ENCODE measurements around the gene TBR1. TPM values are rescaled to one million over a fixed set of nuclear protein-coding genes. Genes with fewer than 3 reads are reported as not detected.

The TBR1 gene
- total and polyA plus RNA-seq, 3 experiments from 2014 or later, result not detected

DNA sequence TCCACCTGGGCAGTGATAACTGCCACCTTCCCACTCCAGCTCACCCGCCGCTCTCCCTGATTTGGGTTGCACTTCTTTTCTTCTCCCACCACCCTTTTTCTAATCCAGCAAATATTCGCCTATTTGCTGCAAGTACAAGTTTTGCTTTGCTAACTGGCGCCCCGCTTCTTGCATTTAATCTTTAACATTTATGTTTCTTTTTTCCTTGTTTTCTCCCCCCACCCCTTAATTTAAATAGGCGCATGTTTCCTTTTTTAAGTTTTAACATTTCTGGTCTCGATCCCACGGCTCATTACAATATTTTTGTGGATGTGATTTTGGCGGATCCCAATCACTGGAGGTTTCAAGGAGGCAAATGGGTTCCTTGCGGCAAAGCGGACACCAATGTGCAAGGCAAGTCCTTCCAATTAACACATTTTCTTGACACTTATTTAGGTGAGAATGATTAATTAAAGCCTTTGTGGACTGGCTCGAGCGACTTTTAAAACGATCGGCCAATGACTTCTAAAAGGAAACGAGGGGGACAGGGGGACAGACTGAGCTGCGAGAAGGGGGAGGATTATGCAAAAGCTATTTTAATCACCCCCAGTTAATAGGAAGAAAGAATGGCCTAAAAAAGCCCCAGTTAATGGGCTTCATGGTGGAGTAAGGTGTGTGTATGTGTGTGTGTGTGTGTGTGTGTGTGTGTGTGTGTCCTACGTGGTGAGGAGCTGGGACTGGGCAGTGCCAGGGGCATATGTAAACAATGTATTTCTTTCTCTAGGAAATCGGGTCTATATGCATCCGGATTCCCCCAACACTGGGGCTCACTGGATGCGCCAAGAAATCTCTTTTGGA lies 1.6 kb downstream of the TBR1 start:
- H3K9me3 Mint-ChIP-seq, result peaks cover 0 to 5% (median 0%) of the 10 kb centered on the region in 5 donors
- H3K36me3 Mint-ChIP-seq, result no peaks in the 10 kb centered on the region
- no peak overlapping the region for H3K27ac ChIP-seq (ENCODE audit: low read depth, low read length)
- no peaks in the 10 kb centered on the region for H3K9me3 ChIP-seq (ENCODE audit: low read length)
- H3K27ac Mint-ChIP-seq, result peak overlapping the region in 1 of 8 donors; percentile 11
- H3K4me1 Mint-ChIP-seq, result peaks cover 39 to 58% (median 55%) of the 10 kb centered on the region in 3 donors
- peaks cover 69% of the 10 kb centered on the region for H3K27me3 ChIP-seq (ENCODE audit: insufficient read depth, low read length, poor library complexity, severe bottlenecking)
- ChIA-PET CTCF (no interaction called here), POLR2A (no interaction called here)
- DNase-seq, result no peak
- H3K36me3 ChIP-seq (ENCODE audit: insufficient read depth, low read length), result no peaks in the 10 kb centered on the region
- peaks cover 69 to 87% of the 10 kb centered on the region in 2 donors for H3K27me3 Mint-ChIP-seq
- H3K4me3 ChIP-seq (ENCODE audit: low read length), result no peak overlapping the region
- H3K4me1 ChIP-seq (ENCODE audit: insufficient read depth, low read length), result peaks cover 27% of the 10 kb centered on the region
- H3K4me3 Mint-ChIP-seq, result peak overlapping the region in 5 of 7 donors; percentile 10 to 83 (median 56)

DNA sequence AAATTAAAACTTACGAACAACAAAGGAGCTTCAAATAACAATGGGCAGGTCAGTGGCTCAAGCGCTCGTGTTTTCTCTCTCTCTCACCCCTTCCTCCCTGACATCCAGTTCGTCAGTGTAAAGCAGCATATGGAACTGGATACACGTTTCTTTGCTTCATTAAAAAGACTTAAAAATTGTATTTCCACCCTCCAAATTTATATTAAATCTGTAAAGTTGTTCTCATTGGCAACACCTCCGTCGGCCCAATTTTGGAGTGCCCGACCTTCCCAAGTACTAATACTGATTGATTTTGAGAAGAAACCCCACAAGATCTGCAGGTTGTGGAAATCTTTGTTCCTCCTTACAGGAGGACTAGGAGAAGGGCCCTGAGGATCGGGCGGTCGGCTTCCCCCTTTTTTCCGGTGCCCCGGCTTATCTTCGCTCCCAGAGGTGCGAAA lies 2.2 kb downstream of the TBR1 start:
- Histone ChIP-seq H3K9me3 (ENCODE audit: low read length) (no peaks in the 10 kb centered on the region), H3K27ac (ENCODE audit: low read depth, low read length) (no peak overlapping the region), H3K27me3 (ENCODE audit: insufficient read depth, low read length, poor library complexity, severe bottlenecking) (peaks cover 74% of the 10 kb centered on the region), H3K4me3 (ENCODE audit: low read length) (no peak overlapping the region), H3K4me1 (ENCODE audit: insufficient read depth, low read length) (peaks cover 27% of the 10 kb centered on the region), H3K36me3 (ENCODE audit: insufficient read depth, low read length) (no peaks in the 10 kb centered on the region)
- H3K36me3 Mint-ChIP-seq, result no peaks in the 10 kb centered on the region
- peak overlapping the region in 2 of 7 donors; percentile 10 to 43 for H3K4me3 Mint-ChIP-seq
- CTCF ChIA-PET, result no interaction called here
- peaks cover 75 to 93% of the 10 kb centered on the region in 2 donors for H3K27me3 Mint-ChIP-seq
- POLR2A ChIA-PET, result no interaction called here
- no peak overlapping the region for H3K27ac Mint-ChIP-seq
- no peak for DNase-seq
- H3K4me1 Mint-ChIP-seq, result peaks cover 43 to 63% (median 58%) of the 10 kb centered on the region in 3 donors
- H3K9me3 Mint-ChIP-seq, result peaks cover 0 to 6% (median 0%) of the 10 kb centered on the region in 5 donors

DNA sequence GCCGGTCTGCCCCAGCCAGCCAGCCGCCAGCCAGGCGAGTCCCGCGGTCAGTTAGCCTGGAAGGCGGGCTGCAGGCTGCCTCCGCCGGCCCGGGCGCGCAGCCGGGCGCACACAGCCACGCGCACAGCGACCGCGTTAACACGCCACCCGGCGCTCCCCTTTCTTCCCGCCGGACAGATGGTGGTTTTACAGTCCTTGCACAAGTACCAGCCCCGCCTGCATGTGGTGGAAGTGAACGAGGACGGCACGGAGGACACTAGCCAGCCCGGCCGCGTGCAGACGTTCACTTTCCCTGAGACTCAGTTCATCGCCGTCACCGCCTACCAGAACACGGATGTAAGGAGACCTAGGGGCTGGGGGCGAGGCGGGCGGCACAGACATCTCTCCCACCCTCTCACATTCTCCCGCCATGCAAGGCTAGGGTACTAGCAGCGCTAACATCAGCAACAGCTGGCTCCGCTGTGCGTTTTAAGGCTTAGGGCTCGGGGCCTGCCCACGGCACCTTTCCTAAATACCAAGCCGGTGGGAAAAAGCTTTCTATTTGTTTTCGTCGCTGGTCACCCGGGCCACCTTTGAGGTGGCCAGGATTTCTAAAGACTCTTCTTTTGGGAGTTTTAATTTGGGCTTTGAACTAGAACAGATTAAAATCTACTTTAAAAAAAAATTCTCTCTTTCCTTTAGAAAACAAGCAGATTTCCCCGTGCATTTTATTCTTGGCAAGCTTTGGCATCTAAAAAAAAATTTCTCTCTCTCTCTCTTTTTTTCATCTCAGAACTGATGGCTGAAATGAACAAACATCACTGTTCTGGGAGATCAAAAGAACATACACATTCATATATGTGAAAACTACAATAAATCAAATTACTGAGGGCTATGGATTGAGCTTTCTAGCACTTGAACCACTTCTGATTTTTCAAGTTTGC lies 2.9 kb downstream of the TBR1 start:
- ChIA-PET CTCF (no interaction called here), POLR2A (no interaction called here)
- no peaks in the 10 kb centered on the region for H3K9me3 ChIP-seq (ENCODE audit: low read length)
- peaks cover 75% of the 10 kb centered on the region for H3K27me3 ChIP-seq (ENCODE audit: insufficient read depth, low read length, poor library complexity, severe bottlenecking)
- peaks cover 40 to 59% (median 56%) of the 10 kb centered on the region in 3 donors for H3K4me1 Mint-ChIP-seq
- no peaks in the 10 kb centered on the region for H3K36me3 ChIP-seq (ENCODE audit: insufficient read depth, low read length)
- no peak overlapping the region for H3K4me3 ChIP-seq (ENCODE audit: low read length)
- peaks cover 0 to 6% (median 0%) of the 10 kb centered on the region in 5 donors for H3K9me3 Mint-ChIP-seq
- no peaks in the 10 kb centered on the region for H3K36me3 Mint-ChIP-seq
- no peak for DNase-seq
- no peak overlapping the region for H3K27ac ChIP-seq (ENCODE audit: low read depth, low read length)
- H3K4me1 ChIP-seq (ENCODE audit: insufficient read depth, low read length), result peaks cover 29% of the 10 kb centered on the region
- H3K27me3 Mint-ChIP-seq, result peaks cover 72 to 90% of the 10 kb centered on the region in 2 donors
- H3K27ac Mint-ChIP-seq, result peak overlapping the region in 1 of 8 donors; percentile 44
- H3K4me3 Mint-ChIP-seq, result peak overlapping the region in 4 of 7 donors; percentile 27 to 75 (median 57)

DNA sequence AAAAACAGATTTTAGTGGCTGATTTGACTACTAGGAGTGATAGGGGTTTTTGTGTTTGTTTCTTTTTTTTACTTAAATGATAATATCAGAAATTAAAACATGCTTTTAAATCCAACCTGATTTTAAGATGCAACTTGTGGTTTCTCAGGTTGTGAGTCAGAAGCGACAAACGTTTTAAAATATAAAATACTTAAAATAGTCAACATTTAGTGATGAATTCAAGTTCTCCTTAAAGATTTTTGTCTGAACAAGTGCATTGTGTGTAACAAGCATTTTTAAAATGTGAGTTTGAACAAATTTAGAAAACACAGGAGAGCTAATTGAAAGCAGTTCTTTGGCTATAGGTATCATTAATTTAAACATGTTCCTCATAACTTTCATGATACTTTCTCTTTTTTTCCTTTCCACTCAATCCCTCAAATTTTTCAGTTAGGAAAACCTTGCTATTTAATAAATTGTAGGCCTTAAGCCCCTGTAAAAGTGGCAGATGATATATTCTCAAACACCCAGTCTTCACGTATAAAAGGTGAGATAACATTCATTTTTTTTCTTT lies 3.6 kb downstream of the TBR1 start:
- H3K9me3 Mint-ChIP-seq, result peaks cover 0 to 6% (median 2%) of the 10 kb centered on the region in 5 donors
- H3K27ac ChIP-seq (ENCODE audit: low read depth, low read length), result no peak overlapping the region
- H3K4me3 ChIP-seq (ENCODE audit: low read length), result no peak overlapping the region
- no peak overlapping the region for H3K4me3 Mint-ChIP-seq
- CTCF ChIA-PET, result no interaction called here
- no peaks in the 10 kb centered on the region for H3K9me3 ChIP-seq (ENCODE audit: low read length)
- no peak for DNase-seq
- peak overlapping the region in 1 of 8 donors; percentile 35 for H3K27ac Mint-ChIP-seq
- peaks cover 78 to 94% of the 10 kb centered on the region in 2 donors for H3K27me3 Mint-ChIP-seq
- peaks cover 82% of the 10 kb centered on the region for H3K27me3 ChIP-seq (ENCODE audit: insufficient read depth, low read length, poor library complexity, severe bottlenecking)
- H3K36me3 ChIP-seq (ENCODE audit: insufficient read depth, low read length), result no peaks in the 10 kb centered on the region
- POLR2A ChIA-PET, result no interaction called here
- H3K4me1 Mint-ChIP-seq, result peaks cover 46 to 65% (median 59%) of the 10 kb centered on the region in 3 donors
- no peaks in the 10 kb centered on the region for H3K36me3 Mint-ChIP-seq
- peaks cover 35% of the 10 kb centered on the region for H3K4me1 ChIP-seq (ENCODE audit: insufficient read depth, low read length)

DNA sequence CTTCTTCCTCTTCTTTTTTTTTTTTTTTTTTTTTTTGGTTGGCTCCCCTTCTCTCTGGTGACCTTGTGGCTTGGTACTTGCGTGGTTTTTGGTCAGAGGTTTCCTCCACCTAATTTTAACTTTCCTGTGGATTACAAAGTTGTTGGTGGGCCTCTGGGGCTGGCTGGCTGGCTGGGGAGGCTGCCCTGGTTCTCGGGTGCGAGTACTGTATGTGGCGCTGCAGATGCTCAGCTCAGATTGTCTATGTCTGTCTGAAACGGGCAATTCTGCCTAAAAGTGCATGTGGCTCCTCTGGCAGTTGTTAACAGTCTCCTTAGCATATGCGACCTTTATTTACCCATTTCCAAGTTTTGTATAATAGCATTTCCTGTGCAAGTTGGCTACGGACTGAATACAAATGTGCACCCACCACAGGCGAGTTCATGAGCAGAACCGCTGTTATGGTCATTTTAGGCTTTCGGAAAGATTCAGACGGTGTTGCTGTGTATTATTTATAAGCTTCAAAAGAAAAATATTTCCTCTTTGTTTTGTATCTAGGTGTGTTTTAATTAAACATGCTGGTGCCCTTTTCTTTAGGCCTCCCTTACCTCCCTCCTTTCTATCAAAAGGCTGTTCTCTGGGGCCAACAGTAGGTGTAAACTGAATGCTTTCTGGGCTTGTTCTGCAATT lies 4.4 kb downstream of the TBR1 start:
- peaks cover 27% of the 10 kb centered on the region for H3K4me1 ChIP-seq (ENCODE audit: insufficient read depth, low read length)
- Mint-ChIP-seq H3K4me3 (no peak overlapping the region), H3K27me3 (peaks cover 78 to 94% of the 10 kb centered on the region in 2 donors), H3K36me3 (no peaks in the 10 kb centered on the region), H3K9me3 (peaks cover 0 to 4% (median 3%) of the 10 kb centered on the region in 5 donors), H3K4me1 (peaks cover 46 to 61% (median 53%) of the 10 kb centered on the region in 3 donors), H3K27ac (no peak overlapping the region)
- H3K27ac ChIP-seq (ENCODE audit: low read depth, low read length), result no peak overlapping the region
- H3K36me3 ChIP-seq (ENCODE audit: insufficient read depth, low read length), result no peaks in the 10 kb centered on the region
- DNase-seq, result no peak
- ChIA-PET POLR2A (no interaction called here), CTCF (no interaction called here)
- H3K4me3 ChIP-seq (ENCODE audit: low read length), result no peak overlapping the region
- H3K9me3 ChIP-seq (ENCODE audit: low read length), result no peaks in the 10 kb centered on the region
- peaks cover 85% of the 10 kb centered on the region for H3K27me3 ChIP-seq (ENCODE audit: insufficient read depth, low read length, poor library complexity, severe bottlenecking)

DNA sequence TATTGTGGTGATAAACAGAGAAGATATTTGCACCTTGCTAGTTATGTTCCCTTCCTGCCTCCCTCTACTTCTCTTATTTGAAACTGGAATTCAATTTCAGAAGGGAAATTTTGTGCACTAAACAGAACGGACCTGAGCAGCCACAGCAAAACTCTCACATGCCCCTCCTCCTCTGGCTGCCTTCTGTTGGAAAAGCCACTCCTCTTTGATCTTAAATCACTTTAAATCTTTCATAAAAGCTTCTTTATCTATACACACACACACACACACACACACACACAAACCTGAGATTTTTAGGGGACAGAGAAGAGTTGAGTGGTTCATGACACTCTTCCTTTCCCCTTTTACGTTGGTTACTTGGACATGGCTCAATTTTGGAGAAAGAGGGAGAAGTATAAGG lies 5.6 kb downstream of the TBR1 start:
- Histone ChIP-seq H3K27ac (ENCODE audit: low read depth, low read length) (no peak overlapping the region), H3K4me1 (ENCODE audit: insufficient read depth, low read length) (peaks cover 15% of the 10 kb centered on the region), H3K27me3 (ENCODE audit: insufficient read depth, low read length, poor library complexity, severe bottlenecking) (peaks cover 86% of the 10 kb centered on the region), H3K9me3 (ENCODE audit: low read length) (no peaks in the 10 kb centered on the region), H3K36me3 (ENCODE audit: insufficient read depth, low read length) (no peaks in the 10 kb centered on the region), H3K4me3 (ENCODE audit: low read length) (no peak overlapping the region)
- Mint-ChIP-seq H3K9me3 (peaks cover 4 to 12% (median 10%) of the 10 kb centered on the region in 5 donors), H3K27me3 (peaks cover 78 to 93% of the 10 kb centered on the region in 2 donors), H3K27ac (no peak overlapping the region), H3K36me3 (no peaks in the 10 kb centered on the region), H3K4me3 (no peak overlapping the region), H3K4me1 (peaks cover 34 to 59% (median 46%) of the 10 kb centered on the region in 3 donors)
- DNase-seq, result no peak
- POLR2A ChIA-PET, result no interaction called here
- CTCF ChIA-PET, result no interaction called here

DNA sequence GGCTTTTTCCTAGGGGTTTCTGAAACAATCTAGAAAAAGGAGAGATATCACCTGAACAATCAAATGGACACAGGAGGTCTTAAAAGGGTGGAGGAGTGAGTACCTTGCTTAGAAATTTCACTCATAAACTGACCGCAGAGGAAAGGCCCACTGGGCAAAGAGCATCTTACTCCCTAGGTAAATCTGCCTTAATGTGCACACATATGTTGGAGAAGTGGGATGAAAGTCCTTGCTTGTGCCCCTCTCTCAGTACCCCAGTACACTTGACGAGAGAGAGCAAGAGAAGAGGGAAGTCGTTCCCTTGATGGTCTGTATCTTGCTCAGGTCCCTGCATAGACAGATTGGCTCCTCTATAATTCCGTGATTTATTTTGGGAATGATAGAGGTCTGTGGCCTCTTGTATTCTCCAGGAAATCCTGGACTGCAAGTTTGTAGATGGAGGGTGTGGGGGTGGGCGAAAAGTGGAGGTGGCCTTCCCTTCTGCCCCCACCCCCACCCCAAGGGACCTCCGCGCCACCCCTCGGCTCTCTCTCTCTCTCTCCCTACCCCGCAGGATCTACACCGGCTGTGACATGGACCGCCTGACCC lies 6.8 kb downstream of the TBR1 start:
- H3K27me3 ChIP-seq (ENCODE audit: insufficient read depth, low read length, poor library complexity, severe bottlenecking), result peaks cover 85% of the 10 kb centered on the region
- H3K4me1 ChIP-seq (ENCODE audit: insufficient read depth, low read length), result peaks cover 9% of the 10 kb centered on the region
- H3K36me3 ChIP-seq (ENCODE audit: insufficient read depth, low read length), result no peaks in the 10 kb centered on the region
- Mint-ChIP-seq H3K36me3 (no peaks in the 10 kb centered on the region), H3K4me1 (peaks cover 30 to 56% (median 45%) of the 10 kb centered on the region in 3 donors), H3K4me3 (peak overlapping the region; percentile 32 to 72 (median 60)), H3K9me3 (peaks cover 4 to 15% (median 12%) of the 10 kb centered on the region in 5 donors), H3K27ac (peak overlapping the region in 1 of 8 donors; percentile 9), H3K27me3 (peaks cover 76 to 93% of the 10 kb centered on the region in 2 donors)
- H3K4me3 ChIP-seq (ENCODE audit: low read length), result no peak overlapping the region
- H3K27ac ChIP-seq (ENCODE audit: low read depth, low read length), result no peak overlapping the region
- ChIA-PET POLR2A (no interaction called here), CTCF (no interaction called here)
- no peak for DNase-seq
- no peaks in the 10 kb centered on the region for H3K9me3 ChIP-seq (ENCODE audit: low read length)

All from CD8-positive, alpha-beta memory T cell (primary cell).